Measurements from ENCODE around the gene SSR1.

SSR1 gene

DNA sequence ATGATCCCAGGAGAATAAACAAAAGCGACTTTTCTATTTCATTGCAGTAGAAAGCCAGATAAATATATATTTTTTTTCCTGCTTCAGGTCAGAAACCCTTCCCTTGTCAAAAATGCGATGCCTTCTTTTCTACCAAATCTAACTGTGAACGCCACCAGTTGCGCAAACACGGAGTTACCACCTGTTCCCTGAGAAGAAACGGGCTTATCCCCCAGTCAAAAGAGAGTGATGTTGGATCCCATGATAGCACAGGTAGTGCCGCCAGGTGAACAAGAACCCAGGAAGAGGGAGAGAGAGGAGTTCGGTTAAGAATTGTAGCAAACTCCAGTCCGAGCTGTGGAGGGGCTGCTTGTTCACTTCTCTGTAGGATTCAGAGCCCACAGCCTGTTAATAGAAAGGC, 72.6 kb downstream of the SSR1 start:
- Mint-ChIP-seq H3K27ac (no peak overlapping the region), H3K36me3 (peaks cover 10% of the 10 kb centered on the region), H3K4me3 (no peak overlapping the region), H3K27me3 (no peaks in the 10 kb centered on the region), H3K4me1 (peaks cover 34% of the 10 kb centered on the region), H3K9me3 (no peaks in the 10 kb centered on the region)
- DNase-seq (ENCODE audit: low spot score in 2 of 2) (no peak), ATAC-seq (ENCODE audit: low read depth) (no peak)

DNA sequence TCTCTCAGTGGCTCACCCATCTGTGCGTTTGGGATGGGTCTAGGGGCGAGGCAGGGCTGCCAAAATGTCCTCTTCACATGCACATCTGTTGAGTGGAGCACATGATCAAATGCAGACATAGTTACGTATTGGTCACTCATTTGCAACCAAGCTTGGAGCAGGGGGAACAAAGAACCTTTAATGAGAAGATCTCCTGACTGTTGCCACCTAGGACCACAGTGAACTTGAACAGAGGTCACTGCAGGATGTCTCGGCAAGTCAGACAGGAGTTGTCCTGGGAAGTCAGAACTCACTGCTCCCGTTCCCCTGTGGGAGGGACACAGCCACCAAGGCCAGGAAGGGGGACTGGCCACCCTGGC, 73.4 kb downstream of the SSR1 start:
- Mint-ChIP-seq H3K9me3 (no peaks in the 10 kb centered on the region), H3K27me3 (no peaks in the 10 kb centered on the region), H3K36me3 (peaks cover 10% of the 10 kb centered on the region), H3K27ac (peak overlapping the region; percentile 51), H3K4me1 (peaks cover 38% of the 10 kb centered on the region), H3K4me3 (no peak overlapping the region)
- DNase-seq (ENCODE audit: low spot score in 2 of 2) (no peak), ATAC-seq (ENCODE audit: low read depth) (no peak)

DNA sequence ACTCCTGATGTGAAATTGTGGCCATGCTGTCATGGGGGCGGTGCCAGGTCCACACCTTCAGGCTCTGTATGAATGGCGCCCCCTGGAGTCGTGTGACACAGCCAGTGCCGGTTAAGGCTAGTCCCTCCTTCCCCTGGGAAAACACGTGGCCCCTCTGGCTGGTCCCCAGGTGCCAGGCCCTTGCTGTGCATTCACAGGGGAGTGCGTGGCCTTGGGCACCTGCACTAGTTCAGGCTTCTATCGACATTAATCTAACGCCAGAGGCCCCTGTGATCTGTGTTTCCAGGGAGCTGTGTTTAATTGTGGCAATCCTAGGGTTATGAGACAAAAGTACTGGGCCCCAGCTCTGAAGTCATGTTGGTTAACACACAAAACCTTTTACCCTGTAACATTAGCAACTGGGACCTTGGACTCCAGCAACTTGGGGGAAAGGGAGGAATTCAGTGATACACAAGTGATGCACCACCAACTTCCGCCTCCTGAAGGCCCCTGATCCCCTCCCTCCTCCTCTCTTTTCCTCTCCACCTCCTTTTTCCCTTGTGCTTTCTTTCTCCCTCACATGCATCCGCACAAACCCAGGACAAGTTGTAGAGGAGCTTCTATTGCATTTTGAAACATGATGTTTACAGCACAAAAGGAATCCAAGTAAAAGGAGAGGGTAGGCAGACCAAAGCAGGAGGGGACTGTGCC, 74.0 kb downstream of the SSR1 start:
- DNase-seq (ENCODE audit: low spot score in 2 of 2), result peak; percentile 83 to 86
- peak; percentile 94 for ATAC-seq (ENCODE audit: low read depth)

DNA sequence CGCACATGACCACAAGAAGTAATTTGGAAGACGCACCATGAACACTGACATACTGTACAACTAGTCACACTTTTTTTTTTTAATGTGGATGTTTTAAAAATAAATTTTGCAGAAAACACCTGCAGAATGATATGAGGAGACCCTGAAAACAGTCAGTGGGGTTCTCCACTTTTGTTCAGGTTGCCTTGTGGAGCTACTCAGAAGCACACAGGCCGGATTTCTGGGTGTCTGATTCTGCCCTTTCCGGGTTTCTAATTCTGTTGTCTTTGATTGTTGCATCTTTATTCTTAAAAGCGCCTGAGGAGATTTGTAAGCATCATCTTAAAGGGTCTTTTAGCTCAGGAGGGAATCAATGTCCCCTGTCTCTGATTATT, 74.5 kb downstream of the SSR1 start:
- H3K9me3 Mint-ChIP-seq, result no peaks in the 10 kb centered on the region
- peaks cover 44% of the 10 kb centered on the region for H3K4me1 Mint-ChIP-seq
- no peak for ATAC-seq (ENCODE audit: low read depth)
- peaks cover 13% of the 10 kb centered on the region for H3K36me3 Mint-ChIP-seq
- no peaks in the 10 kb centered on the region for H3K27me3 Mint-ChIP-seq
- no peak for DNase-seq (ENCODE audit: low spot score in 2 of 2)
- H3K27ac Mint-ChIP-seq, result peak overlapping the region; percentile 31
- no peak overlapping the region for H3K4me3 Mint-ChIP-seq

More for the DNA sequence above, 74.0 kb downstream of the SSR1 start:
- H3K27me3 Mint-ChIP-seq, result no peaks in the 10 kb centered on the region
- no peaks in the 10 kb centered on the region for H3K9me3 Mint-ChIP-seq
- no peak overlapping the region for H3K4me3 Mint-ChIP-seq
- peaks cover 41% of the 10 kb centered on the region for H3K4me1 Mint-ChIP-seq
- peaks cover 10% of the 10 kb centered on the region for H3K36me3 Mint-ChIP-seq
- H3K27ac Mint-ChIP-seq, result peak overlapping the region; percentile 51

- H3K4me3 Mint-ChIP-seq, result no peak overlapping the region
- H3K36me3 Mint-ChIP-seq, result peaks cover 15% of the 10 kb centered on the region
- ATAC-seq (ENCODE audit: low read depth) (no peak), DNase-seq (ENCODE audit: low spot score in 2 of 2) (no peak)
- no peaks in the 10 kb centered on the region for H3K27me3 Mint-ChIP-seq
- peaks cover 37% of the 10 kb centered on the region for H3K4me1 Mint-ChIP-seq
- no peak overlapping the region for H3K27ac Mint-ChIP-seq
- H3K9me3 Mint-ChIP-seq, result no peaks in the 10 kb centered on the region
Measured at GRCh38 chr6:7237653-7238188, 75.3 kb downstream of the SSR1 start.

DNA sequence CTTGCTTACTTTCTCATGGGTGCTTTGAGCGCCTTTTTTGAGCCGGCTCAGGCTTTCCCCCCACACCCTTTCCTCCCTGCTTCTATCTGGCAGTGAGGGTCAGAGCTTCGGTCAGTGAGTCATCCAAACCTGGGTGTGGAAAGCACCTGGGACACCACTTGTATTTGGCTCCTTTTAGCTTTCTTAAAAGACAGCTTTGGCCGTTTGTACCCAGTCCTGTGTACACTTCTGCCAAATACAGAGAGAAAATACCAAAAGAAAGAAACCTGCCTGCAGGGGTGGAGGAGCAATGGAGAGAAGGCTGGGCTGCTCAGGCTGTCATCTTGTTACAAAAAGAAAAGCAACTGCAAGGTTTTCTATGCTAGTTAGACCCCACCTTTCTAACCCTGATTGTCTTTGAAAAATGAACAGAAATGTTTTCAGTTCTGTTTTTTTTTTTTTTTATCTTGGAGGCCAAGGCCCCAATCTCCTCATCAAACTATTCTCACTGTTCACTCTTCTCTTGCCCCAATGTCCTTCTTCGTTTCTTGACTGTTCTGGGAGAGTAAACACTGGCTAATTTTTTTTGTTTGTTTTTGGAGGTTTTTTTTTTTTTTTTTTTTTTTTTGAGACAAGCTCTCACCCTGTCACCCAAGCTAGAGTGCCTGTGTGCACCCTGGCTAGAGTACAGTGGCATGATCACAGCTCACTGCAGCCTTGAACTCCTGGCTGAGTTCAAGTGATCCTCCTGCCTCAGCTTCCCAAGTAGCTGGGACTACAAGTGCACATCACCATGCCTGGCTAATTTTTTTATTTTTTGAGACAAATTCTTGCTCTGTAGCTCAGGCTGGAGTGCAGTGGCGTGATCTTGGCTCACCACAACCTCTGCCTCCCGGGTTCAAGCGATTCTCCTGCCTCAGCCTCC, 76.4 kb downstream of the SSR1 start:
- H3K27ac Mint-ChIP-seq, result peak overlapping the region; percentile 76
- H3K27me3 Mint-ChIP-seq, result no peaks in the 10 kb centered on the region
- no peaks in the 10 kb centered on the region for H3K9me3 Mint-ChIP-seq
- H3K36me3 Mint-ChIP-seq, result peaks cover 19% of the 10 kb centered on the region
- peaks cover 36% of the 10 kb centered on the region for H3K4me1 Mint-ChIP-seq
- ATAC-seq (ENCODE audit: low read depth), result no peak
- no peak overlapping the region for H3K4me3 Mint-ChIP-seq
- DNase-seq (ENCODE audit: low spot score in 2 of 2), result no peak

DNA sequence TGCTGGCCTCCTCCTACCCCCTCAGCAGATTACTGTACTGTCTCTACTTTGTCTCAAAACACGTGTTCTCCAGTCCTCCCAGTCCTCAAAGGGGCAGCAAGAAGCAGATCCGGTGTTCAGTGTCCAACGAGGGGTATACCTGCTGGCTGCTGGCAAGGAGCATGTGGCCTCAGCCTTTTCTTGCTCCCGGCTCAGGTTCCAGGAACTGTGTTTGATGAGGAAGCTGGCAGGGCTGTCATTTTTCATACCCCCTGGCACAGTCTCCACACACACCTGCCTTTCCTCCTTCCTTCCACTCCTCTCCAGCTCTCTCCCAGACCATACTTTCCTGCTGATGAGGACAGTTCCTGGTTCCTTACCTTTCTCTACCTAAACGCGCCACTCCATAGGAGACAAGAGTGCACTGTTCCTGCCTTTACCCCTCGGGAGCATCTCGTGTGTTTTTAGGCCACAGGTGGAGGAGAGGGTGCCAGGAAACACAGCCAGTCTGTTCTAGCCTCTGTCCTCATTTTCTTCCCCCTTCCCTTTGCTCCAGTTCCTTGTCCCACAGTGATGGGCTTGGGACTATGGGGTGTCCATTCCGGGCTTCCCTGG, 77.2 kb downstream of the SSR1 start:
- H3K4me1 Mint-ChIP-seq, result peaks cover 34% of the 10 kb centered on the region
- no peaks in the 10 kb centered on the region for H3K9me3 Mint-ChIP-seq
- H3K27ac Mint-ChIP-seq, result peak overlapping the region; percentile 76
- peaks cover 17% of the 10 kb centered on the region for H3K36me3 Mint-ChIP-seq
- ATAC-seq (ENCODE audit: low read depth), result no peak
- no peak overlapping the region for H3K4me3 Mint-ChIP-seq
- no peaks in the 10 kb centered on the region for H3K27me3 Mint-ChIP-seq
- no peak for DNase-seq (ENCODE audit: low spot score in 2 of 2)

DNA sequence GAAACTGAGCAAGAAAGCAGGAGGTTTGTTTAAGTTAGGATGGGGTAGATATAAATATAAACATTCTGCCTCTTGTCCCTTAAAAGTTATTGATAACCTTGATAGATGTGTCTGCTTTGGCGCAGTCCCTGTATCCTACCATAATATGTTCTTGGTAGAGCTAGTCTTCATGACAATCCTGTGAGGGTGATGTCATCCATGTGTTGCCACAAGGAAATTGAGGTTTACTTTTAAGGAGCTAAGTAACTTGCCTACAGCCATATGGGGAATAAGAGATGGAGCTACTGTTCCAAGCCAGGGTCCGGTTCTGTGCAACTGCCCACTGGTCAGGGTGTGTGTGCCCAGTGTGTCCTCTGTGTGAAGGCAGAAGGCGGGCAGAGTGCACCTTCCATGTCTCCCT, 78.5 kb downstream of the SSR1 start:
- H3K36me3 Mint-ChIP-seq, result peaks cover 18% of the 10 kb centered on the region
- no peaks in the 10 kb centered on the region for H3K9me3 Mint-ChIP-seq
- no peak overlapping the region for H3K27ac Mint-ChIP-seq
- peaks cover 34% of the 10 kb centered on the region for H3K4me1 Mint-ChIP-seq
- DNase-seq (ENCODE audit: low spot score in 2 of 2) (no peak), ATAC-seq (ENCODE audit: low read depth) (no peak)
- H3K27me3 Mint-ChIP-seq, result no peaks in the 10 kb centered on the region
- no peak overlapping the region for H3K4me3 Mint-ChIP-seq

GRCh38 chr6:7232351-7232750, 80.6 kb downstream of the SSR1 start:
- no peaks in the 10 kb centered on the region for H3K27me3 Mint-ChIP-seq
- no peak overlapping the region for H3K4me3 Mint-ChIP-seq
- peaks cover 29% of the 10 kb centered on the region for H3K36me3 Mint-ChIP-seq
- ATAC-seq (ENCODE audit: low read depth), result no peak
- peak overlapping the region; percentile 28 for H3K27ac Mint-ChIP-seq
- peaks cover 27% of the 10 kb centered on the region for H3K4me1 Mint-ChIP-seq
- no peaks in the 10 kb centered on the region for H3K9me3 Mint-ChIP-seq
- no peak for DNase-seq (ENCODE audit: low spot score in 2 of 2)

GRCh38 chr6:7230956-7231713, 81.9 kb downstream of the SSR1 start:
- peaks cover 23% of the 10 kb centered on the region for H3K4me1 Mint-ChIP-seq
- peaks cover 35% of the 10 kb centered on the region for H3K36me3 Mint-ChIP-seq
- H3K27ac Mint-ChIP-seq, result no peak overlapping the region
- ATAC-seq (ENCODE audit: low read depth), result no peak
- no peak for DNase-seq (ENCODE audit: low spot score in 2 of 2)
- no peaks in the 10 kb centered on the region for H3K9me3 Mint-ChIP-seq
- H3K4me3 Mint-ChIP-seq, result no peak overlapping the region
- no peaks in the 10 kb centered on the region for H3K27me3 Mint-ChIP-seq

DNA sequence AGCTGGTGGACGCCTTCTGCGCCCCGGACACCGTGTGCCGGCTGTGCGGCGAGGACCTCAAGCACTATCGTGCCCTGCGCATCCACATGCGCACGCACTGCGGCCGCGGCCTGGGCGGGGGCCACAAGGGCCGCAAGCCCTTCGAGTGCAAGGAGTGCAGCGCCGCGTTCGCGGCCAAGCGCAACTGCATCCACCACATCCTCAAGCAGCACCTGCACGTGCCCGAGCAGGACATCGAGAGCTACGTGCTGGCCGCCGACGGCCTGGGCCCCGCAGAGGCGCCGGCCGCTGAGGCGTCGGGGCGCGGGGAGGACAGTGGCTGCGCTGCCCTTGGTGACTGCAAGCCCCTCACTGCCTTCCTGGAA, 82.7 kb downstream of the SSR1 start:
- DNase-seq (ENCODE audit: low spot score in 2 of 2) (no peak), ATAC-seq (ENCODE audit: low read depth) (no peak)
- Mint-ChIP-seq H3K27ac (no peak overlapping the region), H3K9me3 (no peaks in the 10 kb centered on the region), H3K4me1 (peaks cover 14% of the 10 kb centered on the region), H3K4me3 (no peak overlapping the region), H3K27me3 (no peaks in the 10 kb centered on the region), H3K36me3 (peaks cover 40% of the 10 kb centered on the region)

DNA sequence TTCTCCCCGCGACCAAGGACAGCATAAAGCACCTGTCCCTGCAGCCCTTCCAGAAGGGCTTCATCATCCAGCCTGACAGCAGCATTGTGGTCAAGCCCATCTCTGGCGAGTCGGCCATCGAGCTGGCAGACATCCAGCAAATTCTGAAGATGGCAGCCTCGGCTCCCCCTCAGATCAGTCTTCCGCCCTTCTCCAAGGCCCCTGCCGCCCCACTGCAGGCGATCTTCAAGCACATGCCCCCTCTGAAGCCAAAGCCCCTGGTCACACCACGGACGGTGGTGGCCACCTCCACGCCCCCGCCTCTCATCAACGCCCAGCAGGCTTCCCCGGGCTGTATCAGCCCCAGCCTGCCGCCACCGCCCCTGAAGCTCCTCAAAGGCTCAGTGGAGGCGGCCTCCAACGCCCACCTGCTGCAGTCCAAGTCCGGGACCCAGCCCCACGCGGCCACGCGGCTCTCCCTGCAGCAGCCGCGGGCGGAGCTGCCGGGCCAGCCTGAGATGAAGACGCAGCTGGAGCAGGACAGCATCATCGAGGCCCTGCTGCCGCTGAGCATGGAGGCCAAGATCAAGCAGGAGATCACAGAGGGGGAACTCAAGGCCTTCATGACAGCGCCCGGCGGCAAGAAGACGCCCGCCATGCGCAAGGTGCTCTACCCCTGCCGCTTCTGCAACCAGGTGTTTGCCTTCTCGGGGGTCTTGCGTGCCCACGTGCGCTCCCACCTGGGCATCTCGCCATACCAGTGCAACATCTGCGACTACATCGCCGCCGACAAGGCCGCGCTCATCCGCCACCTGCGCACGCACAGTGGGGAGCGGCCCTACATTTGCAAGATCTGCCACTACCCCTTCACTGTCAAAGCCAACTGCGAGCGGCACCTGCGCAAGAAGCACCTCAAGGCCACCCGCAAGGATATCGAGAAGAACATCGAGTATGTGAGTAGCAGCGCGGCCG, 83.3 kb downstream of the SSR1 start:
- Mint-ChIP-seq H3K27me3 (no peaks in the 10 kb centered on the region), H3K27ac (peak overlapping the region; percentile 45), H3K4me1 (peaks cover 11% of the 10 kb centered on the region), H3K4me3 (no peak overlapping the region), H3K36me3 (peaks cover 42% of the 10 kb centered on the region), H3K9me3 (no peaks in the 10 kb centered on the region)
- ATAC-seq (ENCODE audit: low read depth), result no peak
- no peak for DNase-seq (ENCODE audit: low spot score in 2 of 2)

All from memory B cell (primary cell).